Heart left ventricle (tissue), 13 donors: ENCODE measurements around the gene FCN1.

Source experiments
- CTCF ChIP-seq, 12 donors: fragments of 200-600 bp; sonication (generic) in 4 of 12; IDR thresholded peaks; one replicate each; pipeline versions ENCODE4 v1.5.0 to v1.8.0; 2018 to 2022; ENCODE audit warnings: antibody characterized with exemption in 12 of 12, mild to moderate bottlenecking in 5 of 12
- POLR2A ChIP-seq, 2 donors: fragments of 450-650 bp; IDR thresholded peaks; one replicate each; pipeline ENCODE4 v1.6.1; 2017; ENCODE audit warnings: antibody characterized with exemption in 2 of 2, mild to moderate bottlenecking in 2 of 2, moderate library complexity in 2 of 2
- donor health status: ischemic (EF 13 %, LVEDD 7.1; RV severe dilation, severe dysfunction).
- donor health status: DM: no; HTN: yes; CAD: no.
- donor health status: DM: no; HTN: no; CAD: no.
- donor health status: ischemic (EF 25% LVEDD 6.9; RV normal size, moderate dysfunction).
- donor health status: ischemic (EF 25% LVEDD 5.7; RV mildly dilated, moderate dysfunction).
- donor health status: ischemic (EF 35%, LVEDD 5.7; RV mildly dilated, moderate dysfunction).
- donor health status: nonischemic (EF 11% LVEDD 7.7; RV severe dilation, severe dysfunction).
- donor health status: DM: yes; HTN: yes; CAD: no.
- donor health status: PGD.
- donor health status: ischemic (EF 29% LVEDD 5.4; RV normal size, mild dysfunction).
- donor health status: nonischemic (EF 23%, LVEDD 6.1; RV moderate dilation, normal function).

DNA sequence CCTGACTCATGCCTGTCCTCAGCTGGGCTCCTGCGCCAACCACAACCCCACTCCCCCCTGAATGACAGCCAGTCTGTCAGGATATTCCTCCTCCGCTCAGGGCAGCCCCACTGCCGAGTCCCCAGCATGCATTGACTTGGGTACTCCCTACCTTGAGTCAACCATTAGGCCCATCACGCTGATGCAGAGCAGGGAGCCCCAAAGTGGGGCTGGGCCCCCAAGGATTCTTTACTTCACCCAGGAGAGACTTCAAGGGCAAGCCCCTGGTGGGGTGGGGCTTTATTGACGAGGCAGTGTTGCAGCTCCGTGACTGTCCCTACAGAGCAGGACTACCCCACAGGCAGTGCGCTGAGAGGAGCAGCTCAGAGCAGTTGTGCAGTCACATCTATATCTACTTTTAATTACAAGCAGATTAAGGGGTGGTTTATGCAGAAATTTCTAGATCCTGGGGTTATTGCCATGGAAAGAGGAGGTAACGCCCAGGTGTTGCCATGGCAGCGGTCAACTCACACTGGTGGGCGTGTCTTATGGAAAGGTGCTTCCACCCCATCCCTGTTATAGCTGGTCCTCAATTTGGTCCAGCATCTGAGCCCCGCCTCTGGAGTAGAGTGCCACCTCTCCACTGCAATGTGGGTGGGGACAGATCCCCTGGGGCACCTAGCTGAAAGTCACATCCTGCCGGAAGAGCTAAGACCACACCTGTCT is 32.1 kb upstream of the FCN1 start:
- TF ChIP-seq POLR2A (IDR thresholded peaks at IDR 0.05) (no peak), CTCF (IDR thresholded peaks at IDR 0.05) (no peak)
